ENCODE measurements around the gene GLI2. TPM values are rescaled to one million over a fixed set of nuclear protein-coding genes. Genes with fewer than 3 reads are reported as not detected.

GLI2 gene
- total RNA-seq, 1 experiment from 2014 or later, result 0.23 TPM

DNA sequence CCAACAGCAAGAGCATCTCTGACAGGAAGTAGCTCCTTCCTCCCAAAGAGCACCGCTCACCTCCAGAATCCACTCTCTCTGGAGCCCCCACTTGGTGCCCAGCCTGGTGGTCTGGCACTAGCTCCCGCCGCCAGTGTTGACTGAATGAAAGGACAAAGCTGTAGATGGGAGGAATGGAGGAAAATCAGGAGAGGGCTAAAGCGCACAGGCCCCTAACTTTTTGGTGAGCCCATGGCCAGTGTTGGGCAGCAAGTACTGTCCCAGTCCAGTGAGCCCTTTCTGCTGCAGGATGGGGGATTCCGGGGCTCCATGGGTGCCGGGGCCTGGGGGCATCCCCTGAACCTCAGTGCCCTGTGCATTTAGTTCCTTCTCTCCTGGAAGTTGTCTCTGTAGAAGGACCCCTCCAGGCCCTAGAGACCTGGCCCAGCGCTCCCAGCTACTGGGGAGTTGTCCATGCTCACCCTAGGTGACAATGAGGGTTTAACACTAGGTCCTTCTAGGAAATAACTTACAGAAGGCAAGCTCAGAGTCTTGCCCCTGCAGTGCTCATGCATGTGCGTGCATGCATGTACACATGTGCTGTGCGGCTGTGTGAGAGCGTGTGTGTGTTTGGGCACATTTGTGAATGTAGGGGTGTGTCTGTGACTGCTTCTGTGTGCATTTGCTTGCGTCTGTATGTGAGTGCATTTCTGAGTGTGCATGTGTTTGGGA, 33.6 kb downstream of the GLI2 start:
- no peak for DNase-seq (ENCODE audit: low read depth)

DNA sequence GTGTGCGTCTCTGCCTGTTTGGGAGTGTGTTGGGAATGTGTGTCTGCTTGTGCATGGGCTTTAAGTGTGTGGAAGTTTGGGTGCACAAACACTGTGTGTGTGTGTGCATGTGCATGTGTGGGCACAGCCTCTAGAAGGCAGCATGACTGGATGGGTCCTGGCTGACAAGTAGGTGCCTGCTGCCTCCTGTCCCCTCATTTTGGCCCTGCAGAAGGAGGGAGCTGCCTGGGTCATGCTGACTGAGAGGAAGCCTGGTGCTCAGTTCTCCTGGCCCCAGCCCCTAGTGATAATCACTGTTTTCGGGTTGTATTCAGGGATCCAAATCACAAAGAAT, 34.1 kb downstream of the GLI2 start:
- no peak for DNase-seq (ENCODE audit: low read depth)

DNA sequence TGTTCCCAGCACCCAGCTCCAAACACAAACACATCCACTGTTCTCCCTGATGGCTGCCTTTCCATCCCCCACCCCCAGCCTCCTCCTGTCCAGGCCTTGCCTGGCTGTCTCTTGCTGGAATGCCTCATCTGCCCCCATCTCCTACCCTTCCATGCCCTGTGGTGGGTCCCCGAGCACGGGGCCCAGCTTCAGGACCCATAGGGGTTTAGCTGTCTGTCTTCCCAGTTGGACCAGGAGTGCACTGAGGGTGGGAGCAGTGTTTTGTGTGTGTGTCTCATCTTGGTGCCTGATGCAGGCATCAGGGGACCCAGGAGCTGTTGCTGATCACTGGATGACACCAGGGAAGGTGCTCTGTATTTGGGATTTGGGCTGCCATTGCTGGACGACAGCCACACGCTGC, 34.5 kb downstream of the GLI2 start:
- no peak for DNase-seq (ENCODE audit: low read depth)

DNA sequence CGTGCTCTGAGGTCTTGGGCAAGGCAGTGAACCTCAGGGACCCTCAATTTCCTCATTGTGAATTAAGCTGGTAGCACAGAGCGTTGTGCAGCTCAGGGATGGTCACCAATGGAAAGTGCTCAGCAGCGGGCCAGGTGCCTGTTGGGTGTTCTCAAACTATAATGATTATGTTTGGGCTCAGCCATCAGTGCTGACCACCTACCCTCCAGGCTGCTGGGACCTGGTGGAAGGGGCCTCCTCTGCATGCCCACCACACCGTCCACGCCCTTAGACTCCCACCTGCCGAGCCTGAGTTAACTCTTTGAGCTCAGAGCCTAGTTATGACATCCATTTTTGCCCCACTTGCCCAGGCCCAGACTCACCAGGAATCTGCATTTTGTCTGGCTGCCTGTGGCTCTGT, 35.0 kb downstream of the GLI2 start:
- no peak for DNase-seq (ENCODE audit: low read depth)

DNA sequence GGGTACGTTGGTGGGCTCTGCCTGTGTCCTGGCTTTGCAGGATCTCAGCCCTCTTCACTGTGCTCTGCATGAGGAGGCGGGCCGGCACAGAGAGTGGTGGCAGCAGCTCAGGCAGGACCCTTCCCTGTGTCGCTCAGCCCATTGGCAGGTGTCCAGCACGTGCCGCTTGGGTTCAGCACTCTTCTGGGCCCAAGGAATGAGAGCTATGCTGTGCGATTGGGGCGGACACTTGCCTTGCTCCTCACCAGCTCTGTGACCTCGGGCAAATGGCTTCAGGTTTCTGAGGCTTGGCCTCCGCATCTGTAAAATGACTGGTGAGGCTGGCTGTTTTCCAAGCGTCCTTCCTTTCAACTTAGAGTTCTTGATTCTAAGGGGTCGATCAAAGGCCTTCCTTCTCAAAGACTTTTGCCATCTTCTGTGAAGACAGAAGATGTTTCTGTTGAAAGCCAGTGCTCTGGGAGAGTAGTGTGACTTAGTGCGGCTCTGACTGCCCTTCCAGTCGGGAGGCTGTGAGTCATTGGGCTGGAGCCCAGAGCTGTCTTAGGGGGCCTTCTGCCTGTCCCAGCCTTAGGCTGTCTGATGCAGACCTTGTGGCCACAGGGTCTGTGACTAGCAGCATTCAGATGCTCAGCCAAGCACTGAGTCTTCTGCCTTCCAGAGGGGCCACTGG, 35.6 kb downstream of the GLI2 start:
- peak; percentile 49 for DNase-seq (ENCODE audit: low read depth)

DNA sequence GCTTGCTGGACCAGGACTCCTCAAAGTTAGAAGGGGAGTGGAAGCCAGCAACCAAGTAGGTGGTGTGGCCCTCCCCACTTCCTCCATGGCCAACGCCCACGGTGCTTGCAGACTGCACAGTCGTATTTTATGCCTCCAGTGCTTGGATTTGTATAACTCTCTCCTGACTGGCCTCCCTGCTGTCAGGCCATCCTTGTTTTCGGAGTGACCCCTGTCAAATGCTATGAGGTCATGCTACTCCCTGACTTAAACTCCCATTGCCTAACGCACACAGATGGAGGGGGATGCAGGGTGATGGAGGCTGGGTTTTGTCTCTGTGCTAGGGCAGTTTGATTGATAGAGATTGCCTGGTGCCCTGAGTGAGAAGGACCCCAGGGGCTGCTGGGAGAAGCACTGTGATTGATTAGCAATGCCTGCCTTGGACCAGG, 36.1 kb downstream of the GLI2 start:
- no peak for DNase-seq (ENCODE audit: low read depth)

DNA sequence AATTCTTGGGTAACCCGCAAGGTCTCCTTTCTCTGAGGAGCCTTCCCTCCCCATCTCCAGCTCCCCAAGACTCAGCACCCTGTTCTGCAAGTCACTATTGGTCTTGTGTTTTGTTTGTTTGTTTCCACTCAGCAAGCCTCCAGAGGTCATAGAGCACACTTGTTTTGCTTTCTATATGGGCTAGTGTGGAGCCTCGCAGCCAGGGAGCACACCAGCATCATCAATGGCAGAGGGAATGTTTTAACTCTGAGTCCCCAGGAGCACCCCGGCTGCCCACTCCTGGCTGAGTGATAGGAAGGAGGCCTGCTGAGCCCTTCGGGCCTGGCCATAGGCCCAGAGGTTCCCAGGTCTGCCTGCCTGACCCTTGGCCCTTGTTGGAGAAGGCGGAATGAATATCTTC, 36.6 kb downstream of the GLI2 start:
- DNase-seq (ENCODE audit: low read depth), result no peak

DNA sequence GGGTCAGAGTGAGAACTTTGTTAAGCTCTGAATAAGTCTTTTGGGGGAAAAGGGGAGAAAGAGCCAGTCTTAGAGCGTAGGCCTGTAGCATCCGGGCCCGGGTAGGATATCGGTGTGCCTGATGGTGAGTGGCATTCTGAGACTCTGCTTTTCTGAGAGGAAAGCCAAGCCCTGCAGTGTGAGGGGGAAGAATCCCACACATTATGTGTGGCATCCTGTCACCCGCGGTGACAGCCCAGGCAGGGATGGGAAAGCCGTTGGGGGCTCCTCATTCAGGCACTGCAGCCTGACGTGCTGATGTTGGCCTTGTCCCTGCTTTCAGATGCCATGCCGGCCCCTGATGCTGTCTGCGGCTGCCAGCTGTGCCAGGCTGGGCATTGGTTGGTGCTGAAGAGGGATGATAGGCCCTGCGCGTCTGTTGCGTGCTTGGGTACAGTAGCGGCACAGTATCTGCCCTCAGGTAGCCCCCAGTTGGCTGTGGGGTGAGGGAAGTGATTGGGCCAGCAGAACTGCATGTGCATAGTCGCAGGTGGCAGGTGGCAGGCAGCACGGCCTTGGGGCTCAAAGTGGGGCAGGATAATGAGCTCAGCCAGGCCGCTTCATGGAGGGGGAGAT, 37.6 kb downstream of the GLI2 start:
- no peak for DNase-seq (ENCODE audit: low read depth)

DNA sequence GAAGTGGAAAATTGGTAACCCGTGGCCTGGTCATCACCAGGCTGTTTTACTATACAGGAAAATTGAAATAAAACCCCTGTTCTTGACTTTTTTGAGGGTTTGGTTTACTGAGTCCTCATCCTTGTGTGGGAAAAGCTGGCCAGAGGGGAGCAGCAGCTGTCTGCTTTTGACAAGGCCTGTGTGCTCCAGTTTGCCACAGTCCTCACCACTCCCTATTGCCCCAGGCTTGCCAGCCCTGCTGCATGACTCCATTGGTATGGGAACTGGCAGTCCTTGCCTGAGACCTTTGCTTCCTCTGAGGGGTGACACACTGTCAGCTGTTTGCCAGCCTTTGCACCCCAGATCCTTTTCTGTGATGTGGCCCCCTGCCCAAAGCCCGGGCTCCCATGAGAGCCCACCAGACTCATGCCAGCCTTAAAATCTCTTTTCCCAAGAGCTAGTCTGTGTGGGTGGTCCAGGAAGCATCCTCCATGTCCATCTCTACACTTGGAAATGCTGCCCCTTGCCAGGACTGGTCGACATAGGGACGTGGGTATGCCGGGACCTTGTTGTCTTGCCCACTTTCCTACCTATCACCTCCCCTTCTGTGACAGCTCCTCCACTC, 39.0 kb downstream of the GLI2 start:
- no peak for DNase-seq (ENCODE audit: low read depth)

DNA sequence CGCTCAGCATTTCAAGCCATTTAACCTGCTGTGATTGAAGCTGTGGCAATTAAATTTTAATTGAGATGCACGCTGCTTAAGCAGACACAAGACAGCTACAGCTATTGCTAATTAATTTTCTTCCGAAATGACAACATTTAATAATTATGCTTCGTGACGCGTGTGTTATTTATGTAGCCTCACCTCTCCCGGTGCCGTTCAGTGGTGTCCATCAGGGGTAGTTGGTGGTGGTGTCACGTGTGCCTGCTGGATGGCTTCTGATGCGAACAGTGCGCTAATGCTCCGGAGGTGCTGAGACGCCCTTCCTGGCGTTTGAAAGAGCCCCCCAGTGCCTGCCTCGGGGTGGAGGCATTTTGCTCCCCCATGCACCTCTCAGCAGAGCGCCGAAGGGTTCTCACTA, 39.5 kb downstream of the GLI2 start:
- DNase-seq (ENCODE audit: low read depth), result no peak

DNA sequence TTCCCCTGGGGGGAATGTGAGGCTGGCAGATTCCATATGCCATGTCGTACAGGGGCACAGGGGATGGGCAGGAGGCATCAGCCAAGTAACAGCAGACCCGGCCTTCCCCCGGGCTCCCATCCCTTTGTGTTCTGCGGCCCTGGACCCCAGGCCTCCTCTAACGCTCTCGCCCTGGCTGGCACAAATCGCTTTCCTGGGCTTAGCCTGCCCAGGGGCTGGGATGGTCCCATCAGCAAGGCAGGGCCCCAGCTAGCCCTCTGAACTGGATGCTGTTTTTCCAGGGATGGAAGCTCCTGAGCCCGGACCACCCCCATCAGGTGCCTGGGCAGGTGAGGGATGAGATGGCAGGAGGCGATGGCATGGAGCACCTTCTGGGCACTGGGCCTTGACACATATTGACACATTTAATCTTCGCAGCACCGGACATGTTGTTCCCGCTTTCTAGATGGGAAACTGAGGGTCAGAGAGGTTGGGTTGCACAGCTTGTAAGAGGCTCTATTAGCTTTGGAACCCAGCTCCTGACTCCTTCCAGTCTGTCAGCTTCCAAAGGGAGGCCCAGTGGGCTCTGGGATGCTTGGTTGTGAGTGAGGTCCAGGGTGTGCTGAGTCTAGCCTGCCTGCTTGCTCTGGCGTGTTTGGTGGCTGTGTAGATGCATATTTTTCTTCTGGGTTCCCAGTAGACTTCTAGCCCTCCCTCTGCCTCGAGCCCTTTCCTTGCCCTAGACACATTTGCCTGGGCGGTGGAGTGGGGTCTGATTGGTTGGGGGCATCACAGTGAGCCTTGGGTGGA, 40.3 kb downstream of the GLI2 start:
- no peak for DNase-seq (ENCODE audit: low read depth)

DNA sequence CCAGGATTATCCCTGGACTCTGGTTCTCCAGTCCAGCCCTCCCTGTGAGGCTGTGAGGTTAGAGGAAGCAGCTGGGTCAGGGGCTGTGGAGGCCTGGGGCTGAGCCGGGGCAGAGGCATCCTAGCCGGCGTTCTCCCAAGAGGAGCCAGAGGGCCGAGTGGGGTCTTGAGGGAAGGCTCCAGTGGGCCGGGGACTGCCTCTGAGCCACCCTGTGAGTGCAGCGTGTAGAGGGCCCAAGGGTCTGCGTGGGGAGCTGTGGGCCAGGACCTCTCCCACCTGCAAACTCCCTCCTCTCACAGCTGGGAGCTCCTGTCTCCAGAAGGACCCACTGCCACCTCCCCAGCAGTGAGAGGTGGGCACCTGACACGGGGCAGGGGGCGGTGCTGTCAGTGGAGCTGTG, 41.0 kb downstream of the GLI2 start:
- DNase-seq (ENCODE audit: low read depth), result no peak

DNA sequence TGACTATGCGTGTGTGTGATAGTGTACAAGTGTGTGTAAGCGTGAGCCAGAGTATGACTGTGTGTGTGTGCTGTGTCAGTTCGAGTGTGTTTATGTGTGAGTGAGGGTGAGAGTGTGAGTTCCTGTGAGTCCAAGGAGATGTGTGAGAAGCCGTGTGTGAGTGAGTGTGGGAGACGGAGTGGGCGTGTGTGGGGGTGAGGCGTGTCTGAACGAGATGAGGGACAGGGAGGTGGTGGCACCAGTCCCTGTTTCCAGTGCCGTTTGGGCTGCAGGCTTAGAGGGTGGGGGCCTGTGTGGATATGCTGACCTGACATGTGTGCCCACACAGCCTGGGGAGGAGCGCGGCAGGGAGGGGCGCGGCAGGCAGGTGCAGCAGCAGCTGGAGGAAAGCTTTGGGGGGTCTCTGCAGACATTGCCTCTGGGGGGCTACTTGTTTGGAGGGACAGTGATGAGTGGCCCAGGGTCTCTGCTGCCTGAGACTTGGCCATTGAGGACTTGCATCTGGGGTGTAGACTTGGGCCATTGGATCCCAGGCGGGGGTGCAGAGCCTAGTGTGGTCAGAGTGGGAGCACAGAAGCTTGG, 41.6 kb downstream of the GLI2 start:
- DNase-seq (ENCODE audit: low read depth), result no peak

DNA sequence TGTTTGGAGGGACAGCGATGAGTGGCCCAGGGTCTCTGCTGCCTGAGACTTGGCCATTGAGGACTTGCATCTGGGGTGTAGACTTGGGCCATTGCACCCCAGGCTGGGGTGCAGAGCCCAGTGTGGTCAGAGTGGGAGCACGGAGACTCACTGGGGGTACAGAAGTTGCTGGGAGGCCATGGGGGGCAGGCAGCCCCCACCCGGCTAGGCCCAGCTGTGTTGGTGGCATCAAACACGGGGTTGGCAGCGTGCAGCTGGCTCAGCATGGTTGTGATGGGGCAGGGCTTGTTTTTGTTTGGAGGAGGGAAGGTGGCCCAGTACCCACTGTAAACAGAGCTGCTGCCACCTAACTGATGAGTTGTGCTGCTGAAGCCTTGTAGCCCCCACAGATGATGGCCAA, 42.1 kb downstream of the GLI2 start:
- no peak for DNase-seq (ENCODE audit: low read depth)

DNA sequence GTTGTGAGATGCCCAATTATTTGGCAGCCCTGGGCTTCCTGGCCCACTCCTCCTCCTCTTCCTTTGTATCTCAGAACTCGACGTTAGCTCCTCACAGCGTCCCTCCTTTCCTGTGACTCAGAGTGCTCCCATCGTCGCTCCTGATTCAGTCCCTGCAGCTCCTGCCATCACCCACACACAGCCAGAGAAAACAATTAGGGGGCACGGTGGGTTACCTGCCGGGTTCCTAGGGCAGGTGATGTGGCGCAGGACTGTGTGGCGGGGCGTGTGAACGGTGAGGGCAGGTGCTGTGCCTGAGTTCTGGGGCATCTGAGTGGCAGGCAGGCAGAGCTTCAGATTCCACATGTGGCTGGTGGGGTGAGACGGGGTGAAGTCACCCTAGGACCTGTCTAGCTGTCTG, 42.6 kb downstream of the GLI2 start:
- DNase-seq (ENCODE audit: low read depth), result no peak

DNA sequence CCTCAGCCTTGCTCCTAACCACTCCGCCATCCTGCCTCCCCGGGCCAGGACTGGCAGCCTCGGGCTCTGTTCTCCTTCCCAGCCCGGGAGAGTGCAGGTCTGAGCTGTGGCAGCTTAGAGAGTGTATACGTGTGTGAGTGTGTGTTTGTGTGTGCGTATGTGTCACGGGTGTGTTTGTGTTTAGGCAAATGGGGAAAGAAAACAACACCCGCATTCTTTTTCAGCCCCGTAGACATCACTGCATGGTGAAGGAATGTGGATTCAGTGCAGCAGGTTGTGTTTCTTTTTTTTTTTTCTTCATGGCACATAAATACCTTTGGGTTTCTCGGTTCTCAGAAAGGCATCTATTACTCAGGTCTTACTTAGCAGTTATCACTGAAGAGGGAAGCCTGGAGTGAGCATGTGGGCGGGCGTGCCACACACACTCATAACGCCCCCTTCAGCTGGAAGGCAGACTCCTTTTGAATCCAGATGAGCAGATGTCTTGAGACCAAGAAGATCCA, 44.2 kb downstream of the GLI2 start:
- peak; percentile 11 for DNase-seq (ENCODE audit: low read depth)

DNA sequence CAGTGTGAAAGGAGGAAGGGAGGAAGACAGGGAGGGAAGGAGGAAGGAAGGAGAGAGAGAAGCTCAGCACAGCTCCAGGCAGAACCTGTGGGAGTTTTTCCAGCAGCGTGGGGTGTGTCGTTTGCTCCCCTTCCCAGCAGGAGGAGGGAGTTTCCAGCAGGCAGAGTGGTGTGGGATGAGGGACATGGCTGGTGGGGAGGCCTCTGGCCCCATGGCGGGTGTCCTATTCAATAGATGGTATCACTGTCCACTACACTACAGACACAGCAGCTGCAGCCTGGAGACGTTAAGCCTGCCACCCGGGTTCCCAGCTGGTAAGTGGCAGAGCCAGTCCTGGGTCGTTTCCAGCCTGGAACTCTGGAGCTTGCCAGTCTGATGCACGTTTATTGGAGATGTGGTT, 44.7 kb downstream of the GLI2 start:
- no peak for DNase-seq (ENCODE audit: low read depth)

DNA sequence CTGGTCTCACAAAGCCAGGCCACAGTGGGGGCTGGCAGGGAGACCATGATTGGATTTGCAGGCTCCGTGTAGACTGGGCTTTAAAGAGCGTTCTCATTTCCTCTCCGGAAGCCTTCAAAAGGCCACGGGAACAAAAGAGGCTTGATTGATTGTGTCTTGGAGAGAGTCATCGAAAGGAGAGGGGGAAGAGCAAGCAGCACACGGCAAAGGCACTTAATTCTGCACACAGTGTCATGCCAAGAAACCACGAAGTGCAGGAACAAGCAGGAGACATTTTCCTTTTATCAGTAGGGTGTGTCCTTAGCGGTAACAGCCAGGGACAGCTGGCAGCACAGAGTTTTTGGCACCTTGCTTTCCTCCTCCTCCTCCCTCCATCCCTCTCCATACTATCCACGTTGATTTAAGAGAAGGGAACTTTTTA, 47.7 kb downstream of the GLI2 start:
- DNase-seq (ENCODE audit: low read depth), result no peak

DNA sequence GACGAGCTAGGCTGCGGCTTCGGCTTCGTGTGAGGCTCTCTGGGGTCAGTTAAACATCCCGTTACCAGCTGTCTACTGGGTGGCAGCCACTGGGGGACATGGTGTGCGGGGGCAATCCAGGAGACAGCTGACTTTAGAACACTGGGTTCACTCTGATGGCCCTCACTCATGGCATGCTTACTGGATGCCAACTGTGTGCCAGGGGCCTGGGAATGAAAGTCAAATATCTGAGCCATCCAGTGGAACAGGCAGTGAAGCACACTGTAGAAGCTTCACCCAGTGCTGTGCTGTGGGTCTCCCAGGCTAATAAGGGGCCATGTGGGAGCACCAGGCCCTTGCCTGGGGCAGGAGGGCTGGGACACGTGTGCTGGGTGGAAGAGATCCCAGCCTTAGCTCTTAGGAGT, 48.3 kb downstream of the GLI2 start:
- DNase-seq (ENCODE audit: low read depth), result no peak
